ENCODE measurements around the gene TADA3.

Gene TADA3

GRCh38 chr3:9818666-9819335 lies 26.5 kb upstream of the TADA3 start:
- no peak overlapping the region for H3K4me3 ChIP-seq (ENCODE audit: low read depth in 1 of 2, low read length in 2 of 2)
- H3K9ac ChIP-seq (ENCODE audit: low read depth, low read length), result no peak overlapping the region
- no peaks in the 10 kb centered on the region for H3K4me1 ChIP-seq (ENCODE audit: insufficient read depth, low read length)
- no peaks in the 10 kb centered on the region for H3K9me3 ChIP-seq (ENCODE audit: insufficient read depth, low read length, severe bottlenecking)
- H3K36me3 ChIP-seq (ENCODE audit: insufficient read depth, low read length), result peaks cover 44% of the 10 kb centered on the region
- DNase-seq (no peak), ATAC-seq (ENCODE audit: insufficient read depth, low read depth) (no peak)
- no peaks in the 10 kb centered on the region for H3K27me3 ChIP-seq (ENCODE audit: insufficient read depth, low read length, poor library complexity)
- no peak overlapping the region for H3K4me2 ChIP-seq (ENCODE audit: insufficient read depth, low read length)
- H3K27ac ChIP-seq (ENCODE audit: low read length), result no peak overlapping the region
- H2AFZ ChIP-seq (ENCODE audit: low read depth, low read length), result no peak overlapping the region
- H4K20me1 ChIP-seq (ENCODE audit: insufficient read depth, low read length), result no peaks in the 10 kb centered on the region
- TF ChIP-seq EZH2 (IDR thresholded peaks at IDR 0.05; ENCODE audit: borderline replicate concordance, low read depth, low read length, severe bottlenecking) (no peak), CTCF (IDR thresholded peaks at IDR 0.05; ENCODE audit: borderline replicate concordance, extremely low read depth, low read length, poor library complexity, severe bottlenecking) (no peak)
- no peaks in the 10 kb centered on the region for H3K79me2 ChIP-seq (ENCODE audit: insufficient read depth, low read length)

GRCh38 chr3:9817436-9817835 lies 25.2 kb upstream of the TADA3 start:
- H3K4me2 ChIP-seq (ENCODE audit: insufficient read depth, low read length), result no peak overlapping the region
- H4K20me1 ChIP-seq (ENCODE audit: insufficient read depth, low read length), result no peaks in the 10 kb centered on the region
- no peak for ATAC-seq (ENCODE audit: insufficient read depth, low read depth)
- no peaks in the 10 kb centered on the region for H3K79me2 ChIP-seq (ENCODE audit: insufficient read depth, low read length)
- no peaks in the 10 kb centered on the region for H3K27me3 ChIP-seq (ENCODE audit: insufficient read depth, low read length, poor library complexity)
- no peak overlapping the region for H3K4me3 ChIP-seq (ENCODE audit: low read depth in 1 of 2, low read length in 2 of 2)
- H3K9ac ChIP-seq (ENCODE audit: low read depth, low read length), result no peak overlapping the region
- H3K4me1 ChIP-seq (ENCODE audit: insufficient read depth, low read length), result no peaks in the 10 kb centered on the region
- no peaks in the 10 kb centered on the region for H3K9me3 ChIP-seq (ENCODE audit: insufficient read depth, low read length, severe bottlenecking)
- TF ChIP-seq EZH2 (IDR thresholded peaks at IDR 0.05; ENCODE audit: borderline replicate concordance, low read depth, low read length, severe bottlenecking) (no peak), CTCF (IDR thresholded peaks at IDR 0.05; ENCODE audit: borderline replicate concordance, extremely low read depth, low read length, poor library complexity, severe bottlenecking) (no peak)
- DNase-seq, result no peak
- H3K36me3 ChIP-seq (ENCODE audit: insufficient read depth, low read length), result peaks cover 55% of the 10 kb centered on the region
- H3K27ac ChIP-seq (ENCODE audit: low read length), result no peak overlapping the region
- H2AFZ ChIP-seq (ENCODE audit: low read depth, low read length), result no peak overlapping the region

DNA sequence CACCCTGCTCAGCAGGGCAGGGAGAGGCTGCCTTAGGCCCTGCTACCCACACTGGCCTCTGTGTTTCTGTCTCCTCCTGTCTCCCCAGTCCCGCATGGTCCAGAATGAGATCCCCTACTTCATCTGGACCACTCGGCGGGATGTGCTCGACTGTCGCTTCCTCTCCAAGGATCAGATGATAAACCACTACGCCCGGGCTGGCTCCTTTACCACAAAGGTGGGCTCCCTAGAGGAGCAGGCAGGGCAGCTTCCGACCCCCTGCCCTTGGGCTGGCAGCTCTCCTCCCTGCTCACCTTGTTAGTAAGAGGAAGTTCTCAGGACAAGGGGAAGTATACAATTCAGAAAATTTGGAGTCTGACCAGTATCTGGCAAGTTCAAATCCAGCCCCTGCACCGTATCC lies 23.7 kb upstream of the TADA3 start:
- Histone ChIP-seq H3K4me3 (ENCODE audit: low read depth in 1 of 2, low read length in 2 of 2) (no peak overlapping the region), H3K79me2 (ENCODE audit: insufficient read depth, low read length) (no peaks in the 10 kb centered on the region), H3K4me2 (ENCODE audit: insufficient read depth, low read length) (no peak overlapping the region), H3K9me3 (ENCODE audit: insufficient read depth, low read length, severe bottlenecking) (no peaks in the 10 kb centered on the region), H3K27ac (ENCODE audit: low read length) (no peak overlapping the region), H3K36me3 (ENCODE audit: insufficient read depth, low read length) (peaks cover 61% of the 10 kb centered on the region), H3K27me3 (ENCODE audit: insufficient read depth, low read length, poor library complexity) (no peaks in the 10 kb centered on the region), H3K9ac (ENCODE audit: low read depth, low read length) (no peak overlapping the region), H2AFZ (ENCODE audit: low read depth, low read length) (no peak overlapping the region), H4K20me1 (ENCODE audit: insufficient read depth, low read length) (no peaks in the 10 kb centered on the region), H3K4me1 (ENCODE audit: insufficient read depth, low read length) (no peaks in the 10 kb centered on the region)
- DNase-seq (no peak), ATAC-seq (ENCODE audit: insufficient read depth, low read depth) (no peak)
- TF ChIP-seq CTCF (IDR thresholded peaks at IDR 0.05; ENCODE audit: borderline replicate concordance, extremely low read depth, low read length, poor library complexity, severe bottlenecking) (no peak), EZH2 (IDR thresholded peaks at IDR 0.05; ENCODE audit: borderline replicate concordance, low read depth, low read length, severe bottlenecking) (no peak)
